Measurements from ENCODE around the gene CMTM6.

Gene CMTM6

DNA sequence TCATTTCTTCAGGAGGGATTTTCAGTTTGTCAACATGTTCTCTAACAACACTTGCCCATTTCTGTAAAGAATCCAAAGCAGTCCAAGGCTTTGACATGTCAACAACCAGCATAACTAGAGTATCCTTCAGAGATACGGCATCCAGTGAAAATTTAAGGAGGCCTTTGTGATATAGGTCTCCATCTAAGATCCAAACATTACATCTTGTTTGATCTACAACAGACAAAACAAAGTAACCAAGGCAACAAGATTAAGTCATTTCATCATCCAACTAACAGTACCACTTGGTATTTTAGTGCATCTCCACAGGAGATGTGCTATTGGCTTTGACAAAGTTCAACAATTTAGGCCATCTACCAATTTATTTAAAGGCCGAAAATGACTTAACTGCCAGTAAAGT, 42.2 kb upstream of the CMTM6 start:
- DNase-seq (ENCODE audit: low read depth) = no peak
- no peak overlapping the region for H3K4me3 ChIP-seq (ENCODE audit: low read depth, low read length)
- no peak for TF ChIP-seq POLR2A (IDR thresholded peaks at IDR 0.05; ENCODE audit: extremely low read depth, insufficient read length)
- TF ChIP-seq, protein P1, sequence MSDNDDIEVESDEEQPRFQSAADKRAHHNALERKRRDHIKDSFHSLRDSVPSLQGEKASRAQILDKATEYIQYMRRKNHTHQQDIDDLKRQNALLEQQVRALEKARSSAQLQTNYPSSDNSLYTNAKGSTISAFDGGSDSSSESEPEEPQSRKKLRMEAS (IDR thresholded peaks at IDR 0.05; ENCODE audit: low read depth, low read length) = no peak
- TF ChIP-seq, protein P2, sequence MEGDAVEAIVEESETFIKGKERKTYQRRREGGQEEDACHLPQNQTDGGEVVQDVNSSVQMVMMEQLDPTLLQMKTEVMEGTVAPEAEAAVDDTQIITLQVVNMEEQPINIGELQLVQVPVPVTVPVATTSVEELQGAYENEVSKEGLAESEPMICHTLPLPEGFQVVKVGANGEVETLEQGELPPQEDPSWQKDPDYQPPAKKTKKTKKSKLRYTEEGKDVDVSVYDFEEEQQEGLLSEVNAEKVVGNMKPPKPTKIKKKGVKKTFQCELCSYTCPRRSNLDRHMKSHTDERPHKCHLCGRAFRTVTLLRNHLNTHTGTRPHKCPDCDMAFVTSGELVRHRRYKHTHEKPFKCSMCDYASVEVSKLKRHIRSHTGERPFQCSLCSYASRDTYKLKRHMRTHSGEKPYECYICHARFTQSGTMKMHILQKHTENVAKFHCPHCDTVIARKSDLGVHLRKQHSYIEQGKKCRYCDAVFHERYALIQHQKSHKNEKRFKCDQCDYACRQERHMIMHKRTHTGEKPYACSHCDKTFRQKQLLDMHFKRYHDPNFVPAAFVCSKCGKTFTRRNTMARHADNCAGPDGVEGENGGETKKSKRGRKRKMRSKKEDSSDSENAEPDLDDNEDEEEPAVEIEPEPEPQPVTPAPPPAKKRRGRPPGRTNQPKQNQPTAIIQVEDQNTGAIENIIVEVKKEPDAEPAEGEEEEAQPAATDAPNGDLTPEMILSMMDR (IDR thresholded peaks at IDR 0.05; ENCODE audit: low read depth, low read length) = no peak
- TF ChIP-seq MYC (IDR thresholded peaks at IDR 0.05; ENCODE audit: low read depth, low read length) = no peak

DNA sequence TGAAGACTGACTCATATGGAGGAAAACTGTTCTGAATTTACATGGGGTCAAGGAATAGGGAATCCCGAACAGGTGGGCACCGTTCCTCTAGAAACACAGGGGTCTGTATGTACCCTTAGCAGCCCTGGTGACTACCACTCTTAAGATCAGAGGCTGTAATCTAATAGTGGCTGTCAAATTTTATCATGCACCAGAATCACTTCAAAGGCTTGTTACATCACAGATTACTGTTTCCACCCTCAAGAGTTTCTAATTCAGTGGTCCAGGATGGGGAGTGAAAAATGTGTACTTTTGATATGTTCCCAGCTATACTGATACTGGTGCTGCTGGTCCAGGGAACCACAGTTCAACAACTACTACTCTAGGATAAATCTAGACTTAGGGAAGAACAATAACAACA, 40.2 kb upstream of the CMTM6 start:
- no peak overlapping the region for H3K4me3 ChIP-seq (ENCODE audit: low read depth, low read length)
- DNase-seq (ENCODE audit: low read depth) = no peak
- TF ChIP-seq POLR2A (IDR thresholded peaks at IDR 0.05; ENCODE audit: extremely low read depth, insufficient read length) (no peak), MYC (IDR thresholded peaks at IDR 0.05; ENCODE audit: low read depth, low read length) (no peak)
- TF ChIP-seq, protein P2 (IDR thresholded peaks at IDR 0.05; ENCODE audit: low read depth, low read length) = no peak
- TF ChIP-seq, protein P1 (IDR thresholded peaks at IDR 0.05; ENCODE audit: low read depth, low read length) = no peak

DNA sequence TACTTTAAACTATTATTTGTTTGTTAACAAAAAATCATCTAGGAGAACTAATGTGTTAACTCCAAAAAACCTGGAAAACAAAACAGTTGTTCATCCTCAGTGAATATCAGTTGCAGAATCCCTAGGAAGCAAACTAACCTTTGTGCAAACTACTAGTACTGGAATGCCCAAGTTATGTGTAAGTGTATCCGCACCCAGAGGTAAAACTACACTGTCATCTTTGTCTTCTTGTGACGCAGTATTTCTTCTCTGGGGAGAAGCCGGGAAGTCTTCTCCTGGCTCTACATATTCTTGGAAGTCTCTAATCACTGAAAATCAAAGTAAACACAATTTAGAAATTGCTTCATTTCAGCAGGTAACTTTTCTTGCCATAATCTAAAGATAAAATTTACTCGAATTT, 38.2 kb upstream of the CMTM6 start:
- no peak for DNase-seq (ENCODE audit: low read depth)
- TF ChIP-seq, protein P2 (IDR thresholded peaks at IDR 0.05; ENCODE audit: low read depth, low read length) = no peak
- no peak for TF ChIP-seq POLR2A (IDR thresholded peaks at IDR 0.05; ENCODE audit: extremely low read depth, insufficient read length)
- TF ChIP-seq MYC (IDR thresholded peaks at IDR 0.05; ENCODE audit: low read depth, low read length) = no peak
- TF ChIP-seq, protein P1 (IDR thresholded peaks at IDR 0.05; ENCODE audit: low read depth, low read length) = no peak

DNA sequence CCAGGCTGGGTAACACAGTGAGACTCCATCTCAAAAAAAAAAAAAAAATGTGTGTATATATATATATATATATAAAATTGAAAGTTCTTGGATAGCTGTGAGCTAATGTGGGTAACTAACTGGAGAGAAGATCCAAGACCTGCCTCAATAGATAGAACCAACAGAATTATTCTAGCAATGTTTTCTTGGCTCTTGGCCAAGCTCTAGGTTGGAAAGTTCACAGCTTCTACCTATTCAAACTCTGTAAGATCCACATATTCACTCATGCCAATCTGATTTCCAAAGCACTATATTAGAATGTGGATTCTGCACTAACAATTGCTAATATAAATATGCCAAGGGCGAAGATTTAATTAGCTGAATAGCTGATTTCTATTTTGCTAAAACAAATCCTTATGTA, 29.8 kb upstream of the CMTM6 start:
- TF ChIP-seq, protein P2 (IDR thresholded peaks at IDR 0.05; ENCODE audit: low read depth, low read length) = no peak
- TF ChIP-seq POLR2A (IDR thresholded peaks at IDR 0.05; ENCODE audit: extremely low read depth, insufficient read length) (no peak), MYC (IDR thresholded peaks at IDR 0.05; ENCODE audit: low read depth, low read length) (no peak)
- TF ChIP-seq, protein P1 (IDR thresholded peaks at IDR 0.05; ENCODE audit: low read depth, low read length) = no peak
- no peak for DNase-seq (ENCODE audit: low read depth)
- H3K4me3 ChIP-seq (ENCODE audit: low read depth, low read length) = no peak overlapping the region

More for the DNA sequence above, 38.2 kb upstream of the CMTM6 start:
- H3K4me3 ChIP-seq (ENCODE audit: low read depth, low read length) = no peak overlapping the region

DNA sequence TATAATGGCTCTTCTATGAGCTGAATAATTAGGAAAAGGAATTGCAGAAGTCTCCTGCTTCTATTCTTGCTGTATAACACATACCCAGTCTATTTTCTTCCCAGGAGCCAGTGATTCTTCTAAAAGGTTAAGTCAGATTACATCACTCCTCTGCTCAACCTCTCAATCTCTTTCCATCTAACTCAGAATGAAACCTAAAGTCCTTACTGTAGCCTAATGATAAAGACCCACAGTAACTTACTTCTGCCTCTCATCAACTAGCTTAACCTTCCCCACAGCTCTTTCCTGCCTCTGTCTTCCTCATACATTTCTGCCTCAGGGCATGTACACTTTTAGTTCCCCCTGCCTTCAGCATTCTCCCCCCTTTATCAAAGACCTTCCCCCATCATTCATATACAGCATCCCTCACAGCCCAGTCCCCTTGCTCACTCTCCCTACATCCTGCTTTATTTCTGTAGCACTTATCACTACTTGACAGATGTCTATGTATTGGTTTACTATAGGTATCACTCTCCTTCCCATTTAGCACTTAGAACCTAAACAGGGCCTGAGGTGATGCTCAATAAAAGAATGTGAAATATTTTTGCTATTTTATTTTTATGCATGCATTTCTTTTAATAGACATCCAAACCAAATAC, 28.5 kb upstream of the CMTM6 start:
- TF ChIP-seq, protein P1 (IDR thresholded peaks at IDR 0.05; ENCODE audit: low read depth, low read length) = no peak
- TF ChIP-seq MYC (IDR thresholded peaks at IDR 0.05; ENCODE audit: low read depth, low read length) (no peak), POLR2A (IDR thresholded peaks at IDR 0.05; ENCODE audit: extremely low read depth, insufficient read length) (no peak)
- TF ChIP-seq, protein P2 (IDR thresholded peaks at IDR 0.05; ENCODE audit: low read depth, low read length) = no peak
- DNase-seq (ENCODE audit: low read depth) = no peak

More for the DNA sequence above, 28.5 kb upstream of the CMTM6 start:
- no peak overlapping the region for H3K4me3 ChIP-seq (ENCODE audit: low read depth, low read length)
